Caco-2 (cell line): ENCODE results near the gene ZBTB16. TPM values are rescaled to one million over a fixed set of nuclear protein-coding genes. Genes with fewer than 3 reads are reported as not detected.
A peak's percentile ranks its signal among the peaks of the same experiment; 100 is the strongest.

Source experiments
- BruUV-seq: library from RNA; stranded (reverse); fragments of 400-500 nt; replicated peaks from 2 replicates; lab custom pipeline; 2021; lab: Mats Ljungman, UMichigan
- CTCF ChIA-PET: fragments of 300-600 bp; sonication (Branson Sonifier 250); formaldehyde crosslinking; loops from one replicate; lab custom pipeline; 2022; ENCODE audit warnings: antibody characterized with exemption; lab: Charles Lee
- POLR2A ChIA-PET: fragments of 300-600 bp; sonication (Branson Sonifier 250); formaldehyde crosslinking; loops from one replicate; lab custom pipeline; 2022; ENCODE audit warnings: antibody characterized with exemption; lab: Charles Lee
- DNase-seq, 2 experiments: peaks; one replicate each; pipeline versions ENCODE4 v3.0.0 to v3.0.0-alpha.2; 2020 to 2022
- H3K27me3 ChIP-seq: replicated peaks from 2 replicates; pipeline ENCODE4 v1.6.0; 2011; ENCODE audit warnings: low read length; ENCODE audit not compliant: control insufficient read depth, insufficient read depth
- H3K36me3 ChIP-seq: 2 replicates; pipeline ENCODE4 v1.5.1; 2011; ENCODE audit warnings: low read length; ENCODE audit not compliant: control insufficient read depth, insufficient read depth
- H3K4me1 ChIP-seq: fragments of 250-450 bp; sonication (Bioruptor Pico); 2 replicates; pipeline ENCODE4 v1.5.1; 2020; ENCODE audit warnings: mild to moderate bottlenecking
- H3K4me3 ChIP-seq: 2 replicates; pipeline ENCODE4 v1.5.1; 2011; ENCODE audit warnings: low read depth, mild to moderate bottlenecking, control low read depth, low read length
- H3K9me3 ChIP-seq: fragments of 250-450 bp; sonication (Bioruptor Pico); 2 replicates; pipeline ENCODE4 v1.5.1; 2020; ENCODE audit warnings: mild to moderate bottlenecking, moderate library complexity
- H3K27ac Mint-ChIP-seq: one replicate; pipeline ENCODE4 v1.8.0; 2022; ENCODE audit warnings: mixed read lengths; ENCODE audit not compliant: unreplicated experiment
- H3K27me3 Mint-ChIP-seq: one replicate; pipeline ENCODE4 v1.8.0; 2022; ENCODE audit warnings: mixed read lengths; ENCODE audit not compliant: insufficient read depth, unreplicated experiment
- H3K36me3 Mint-ChIP-seq: one replicate; pipeline ENCODE4 v1.8.0; 2022; ENCODE audit warnings: mild to moderate bottlenecking, mixed read lengths; ENCODE audit not compliant: insufficient read depth, unreplicated experiment
- H3K4me1 Mint-ChIP-seq: one replicate; pipeline ENCODE4 v1.8.0; 2022; ENCODE audit warnings: low read depth, mixed read lengths; ENCODE audit not compliant: unreplicated experiment
- H3K4me3 Mint-ChIP-seq: one replicate; pipeline ENCODE4 v1.8.0; 2022; ENCODE audit warnings: mild to moderate bottlenecking, moderate library complexity, mixed read lengths; ENCODE audit not compliant: unreplicated experiment
- H3K9me3 Mint-ChIP-seq: one replicate; pipeline ENCODE4 v1.8.0; 2022; ENCODE audit warnings: mixed read lengths; ENCODE audit not compliant: unreplicated experiment
- intact Hi-C: fragments of 100-400 bp; cut with micrococcal nuclease; formaldehyde crosslinking; loops from one replicate; pipeline ENCODE4 v1.10.0; 2022; ENCODE audit not compliant: unreplicated experiment
- total RNA-seq: library from RNA; stranded (reverse); gene quantifications from 2 replicates; pipeline ENCODE4 v1.2.3, GENCODE V29; 2022
- TF ChIP-seq, protein P1 (sequence below), 2 experiments: fragments of 200-600 bp in 1 of 2; IDR thresholded peaks; 1 replicate in 1 of 2; 2 replicates in 1 of 2; pipeline versions ENCODE4 v1.5.1 to v1.8.0; 2011 to 2022; ENCODE audit warnings: antibody characterized with exemption in 1 of 2, control low read depth in 1 of 2, inconsistent platforms in 1 of 2, low read depth in 1 of 2, low read length in 1 of 2, mild to moderate bottlenecking in 1 of 2, moderate library complexity in 1 of 2; ENCODE audit not compliant: insufficient read depth in 1 of 2, severe bottlenecking in 1 of 2, unreplicated experiment in 1 of 2

Gene ZBTB16
- total RNA-seq, 1 experiment from 2014 or later = 12.7 TPM

DNA sequence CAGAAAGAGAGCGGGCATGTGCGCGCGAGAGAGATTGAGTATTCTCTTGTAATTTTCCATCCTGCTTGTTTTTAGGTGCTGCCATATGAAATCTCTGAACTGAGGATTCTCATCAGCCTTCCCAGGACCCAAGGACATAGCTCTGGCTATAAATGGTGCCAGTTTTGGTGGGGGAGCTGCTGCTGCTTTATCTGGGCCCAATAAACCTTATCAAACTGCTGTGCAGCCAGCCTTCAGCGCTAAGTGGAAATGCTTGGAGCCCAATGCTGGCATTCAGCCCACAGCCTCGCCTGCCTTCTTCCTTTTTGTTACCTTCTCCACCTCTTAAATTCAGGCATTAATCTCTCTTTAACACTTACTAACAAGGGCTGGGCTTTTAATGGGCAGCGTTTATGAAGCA lies 2.4 kb upstream of the ZBTB16 start:
- H3K9me3 Mint-ChIP-seq = no peaks in the 10 kb centered on the region
- Histone ChIP-seq H3K36me3 (no peaks in the 10 kb centered on the region), H3K4me1 (peaks cover 10% of the 10 kb centered on the region; the same call in 1 of the 2 replicates), H3K4me3 (no peak overlapping the region), H3K9me3 (no peaks in the 10 kb centered on the region), H3K27me3 (no peaks in the 10 kb centered on the region)
- no peak overlapping the region for H3K27ac Mint-ChIP-seq
- POLR2A ChIA-PET = no interaction called here
- no peak overlapping the region for H3K4me3 Mint-ChIP-seq
- no peak for DNase-seq
- intact Hi-C loops = no loop called here
- no TSS peak for BruUV-seq
- CTCF ChIA-PET = interaction anchor here (1.3 to 2.2 kb wide), 2 partner anchors 8 to 204 kb away, joined by 3 to 5 read pairs; no protein-coding TSS in a partner anchor
- H3K4me1 Mint-ChIP-seq = peaks cover 16% of the 10 kb centered on the region
- TF ChIP-seq, protein P1, sequence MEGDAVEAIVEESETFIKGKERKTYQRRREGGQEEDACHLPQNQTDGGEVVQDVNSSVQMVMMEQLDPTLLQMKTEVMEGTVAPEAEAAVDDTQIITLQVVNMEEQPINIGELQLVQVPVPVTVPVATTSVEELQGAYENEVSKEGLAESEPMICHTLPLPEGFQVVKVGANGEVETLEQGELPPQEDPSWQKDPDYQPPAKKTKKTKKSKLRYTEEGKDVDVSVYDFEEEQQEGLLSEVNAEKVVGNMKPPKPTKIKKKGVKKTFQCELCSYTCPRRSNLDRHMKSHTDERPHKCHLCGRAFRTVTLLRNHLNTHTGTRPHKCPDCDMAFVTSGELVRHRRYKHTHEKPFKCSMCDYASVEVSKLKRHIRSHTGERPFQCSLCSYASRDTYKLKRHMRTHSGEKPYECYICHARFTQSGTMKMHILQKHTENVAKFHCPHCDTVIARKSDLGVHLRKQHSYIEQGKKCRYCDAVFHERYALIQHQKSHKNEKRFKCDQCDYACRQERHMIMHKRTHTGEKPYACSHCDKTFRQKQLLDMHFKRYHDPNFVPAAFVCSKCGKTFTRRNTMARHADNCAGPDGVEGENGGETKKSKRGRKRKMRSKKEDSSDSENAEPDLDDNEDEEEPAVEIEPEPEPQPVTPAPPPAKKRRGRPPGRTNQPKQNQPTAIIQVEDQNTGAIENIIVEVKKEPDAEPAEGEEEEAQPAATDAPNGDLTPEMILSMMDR (IDR thresholded peaks at IDR 0.05; ENCODE audit: insufficient read depth in 1 of 2, low read depth in 1 of 2, low read length in 1 of 2, severe bottlenecking in 1 of 2, unreplicated experiment in 1 of 2) = no peak
- H3K36me3 Mint-ChIP-seq = no peaks in the 10 kb centered on the region
- peaks cover 11% of the 10 kb centered on the region for H3K27me3 Mint-ChIP-seq

DNA sequence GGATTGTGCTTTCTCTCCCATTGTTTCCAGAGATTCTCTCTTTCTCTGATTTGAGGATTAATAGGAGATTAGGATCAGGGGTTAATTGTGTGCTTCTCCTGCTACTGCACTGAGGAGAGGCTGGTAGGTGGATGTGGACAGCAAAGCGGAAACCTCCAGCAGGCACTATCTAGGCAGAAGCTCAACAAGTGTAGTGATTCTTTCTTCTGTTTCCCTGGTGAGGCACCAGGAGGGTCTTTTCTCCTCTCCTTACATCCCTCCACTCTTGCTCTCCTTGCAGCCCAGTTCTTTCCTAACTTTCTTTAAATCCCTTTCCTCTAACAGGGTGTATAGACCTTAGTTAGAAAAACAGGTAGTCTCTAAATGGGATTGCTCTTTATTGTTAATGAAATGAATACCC lies 1.9 kb upstream of the ZBTB16 start:
- Histone ChIP-seq H3K4me1 (peaks cover 10% of the 10 kb centered on the region; the same call in 1 of the 2 replicates), H3K9me3 (no peaks in the 10 kb centered on the region), H3K36me3 (no peaks in the 10 kb centered on the region), H3K27me3 (no peaks in the 10 kb centered on the region), H3K4me3 (no peak overlapping the region)
- intact Hi-C loops = no loop called here
- BruUV-seq = no TSS peak
- Mint-ChIP-seq H3K27me3 (peaks cover 11% of the 10 kb centered on the region), H3K27ac (no peak overlapping the region), H3K36me3 (no peaks in the 10 kb centered on the region), H3K4me3 (no peak overlapping the region), H3K4me1 (peaks cover 16% of the 10 kb centered on the region), H3K9me3 (no peaks in the 10 kb centered on the region)
- POLR2A ChIA-PET = no interaction called here
- DNase-seq = no peak
- CTCF ChIA-PET = interaction anchor here (1.3 to 2.2 kb wide), 2 partner anchors 9 to 204 kb away, joined by 3 to 5 read pairs; no protein-coding TSS in a partner anchor
- TF ChIP-seq, protein P1 (IDR thresholded peaks at IDR 0.05; ENCODE audit: insufficient read depth in 1 of 2, low read depth in 1 of 2, low read length in 1 of 2, severe bottlenecking in 1 of 2, unreplicated experiment in 1 of 2) = no peak

DNA sequence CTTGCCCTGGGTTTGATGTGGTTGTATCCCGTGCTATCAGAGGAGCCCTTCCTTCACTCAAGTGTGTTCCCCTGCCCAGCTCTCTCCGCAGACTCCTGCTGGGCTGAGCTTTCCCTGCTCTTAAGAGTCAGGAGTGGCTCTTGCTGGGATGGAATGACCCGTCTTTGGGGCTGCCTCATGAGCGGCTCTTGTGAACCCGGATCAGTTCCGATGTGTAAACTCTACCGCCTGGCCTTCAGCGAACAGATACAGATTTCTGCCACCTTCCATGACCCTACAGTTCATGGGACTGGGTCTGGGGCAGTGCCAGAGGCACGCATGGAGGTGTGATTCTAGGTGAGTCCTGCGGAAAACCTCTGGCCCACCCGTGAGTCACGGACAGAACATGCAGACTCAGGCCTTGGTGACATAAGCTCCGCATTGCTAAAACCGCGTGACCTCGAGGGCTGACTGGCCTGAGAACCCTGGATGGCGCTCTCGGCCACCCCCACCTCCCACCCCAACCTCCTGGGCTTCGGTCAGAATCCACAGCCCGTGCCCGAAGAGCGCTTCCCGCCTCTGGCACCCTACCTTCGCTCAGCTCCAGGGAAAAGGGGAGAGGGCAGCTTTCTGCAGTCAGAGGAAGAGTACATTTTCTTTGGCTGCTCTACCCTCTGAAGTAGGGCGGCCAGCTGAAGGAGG lies 1.3 kb upstream of the ZBTB16 start:
- Mint-ChIP-seq H3K36me3 (no peaks in the 10 kb centered on the region), H3K9me3 (no peaks in the 10 kb centered on the region), H3K4me3 (peak overlapping the region; percentile 86), H3K27me3 (peaks cover 11% of the 10 kb centered on the region), H3K4me1 (peaks cover 16% of the 10 kb centered on the region), H3K27ac (no peak overlapping the region)
- Histone ChIP-seq H3K36me3 (no peaks in the 10 kb centered on the region), H3K4me1 (peaks cover 10% of the 10 kb centered on the region; the same call in 1 of the 2 replicates), H3K27me3 (no peaks in the 10 kb centered on the region), H3K9me3 (no peaks in the 10 kb centered on the region), H3K4me3 (no peak overlapping the region)
- no peak for DNase-seq
- CTCF ChIA-PET = interaction anchor here (0.6 to 2.7 kb wide), 3 partner anchors 9 to 167 kb away, joined by 4 to 20 read pairs (median 5); no protein-coding TSS in a partner anchor
- TF ChIP-seq, protein P1 (IDR thresholded peaks at IDR 0.05; ENCODE audit: insufficient read depth in 1 of 2, low read depth in 1 of 2, low read length in 1 of 2, severe bottlenecking in 1 of 2, unreplicated experiment in 1 of 2) = no peak
- no TSS peak for BruUV-seq
- intact Hi-C loops = no loop called here
- POLR2A ChIA-PET = no interaction called here
